ENCODE measurements around the gene SIM2. TPM values are rescaled to one million over a fixed set of nuclear protein-coding genes. Genes with fewer than 3 reads are reported as not detected.

SIM2 gene
- total RNA-seq, 1 donor from 2014 or later, result not detected

GRCh38 chr21:36747041-36747814, 48.3 kb downstream of the SIM2 start:
- Histone ChIP-seq H3K4me1 (peaks cover 19% of the 10 kb centered on the region), H3K27me3 (ENCODE audit: low read depth) (peaks cover 26% of the 10 kb centered on the region), H3K36me3 (no peaks in the 10 kb centered on the region), H3K27ac (replicated peaks) (no peak overlapping the region), H3K9me3 (replicated peaks) (no peaks in the 10 kb centered on the region), H3K4me3 (peak overlapping the region; percentile 66)
- intact Hi-C loops (cut with micrococcal nuclease), result loop anchor here (10.0 kb wide), 2 partner anchors 108 to 168 kb away; no protein-coding TSS in a partner anchor
- TF ChIP-seq CTCF (IDR thresholded peaks at IDR 0.05; ENCODE audit: borderline replicate concordance), result no peak
- DNase-seq, result peak; percentile 23

GRCh38 chr21:36747815-36748383, 49.0 kb downstream of the SIM2 start:
- intact Hi-C loops (cut with micrococcal nuclease), result loop anchor here (10.0 kb wide), 2 partner anchors 107 to 167 kb away; no protein-coding TSS in a partner anchor
- Histone ChIP-seq H3K27ac (replicated peaks) (peak overlapping the region; percentile 36), H3K36me3 (no peaks in the 10 kb centered on the region), H3K27me3 (ENCODE audit: low read depth) (peaks cover 26% of the 10 kb centered on the region), H3K4me3 (peak overlapping the region; percentile 72), H3K4me1 (peaks cover 19% of the 10 kb centered on the region), H3K9me3 (replicated peaks) (no peaks in the 10 kb centered on the region)
- TF ChIP-seq CTCF (IDR thresholded peaks at IDR 0.05; ENCODE audit: borderline replicate concordance), result peak; percentile 23
- peak; percentile 62 for DNase-seq

GRCh38 chr21:36749935-36750575, 51.1 kb downstream of the SIM2 start:
- Histone ChIP-seq H3K27me3 (ENCODE audit: low read depth) (peaks cover 26% of the 10 kb centered on the region), H3K4me3 (no peak overlapping the region), H3K27ac (replicated peaks) (no peak overlapping the region), H3K36me3 (no peaks in the 10 kb centered on the region), H3K4me1 (peaks cover 17% of the 10 kb centered on the region), H3K9me3 (replicated peaks) (no peaks in the 10 kb centered on the region)
- intact Hi-C loops (cut with micrococcal nuclease), result loop anchor here (10.0 kb wide), 2 partner anchors 105 to 165 kb away; no protein-coding TSS in a partner anchor
- no peak for DNase-seq
- no peak for TF ChIP-seq CTCF (IDR thresholded peaks at IDR 0.05; ENCODE audit: borderline replicate concordance)

- Histone ChIP-seq H3K27ac (replicated peaks) (no peak overlapping the region), H3K27me3 (ENCODE audit: low read depth) (peaks cover 25% of the 10 kb centered on the region), H3K4me3 (no peak overlapping the region), H3K36me3 (no peaks in the 10 kb centered on the region), H3K9me3 (replicated peaks) (no peaks in the 10 kb centered on the region), H3K4me1 (peaks cover 15% of the 10 kb centered on the region)
- intact Hi-C loops (cut with micrococcal nuclease), result no loop called here
- no peak for DNase-seq
- no peak for TF ChIP-seq CTCF (IDR thresholded peaks at IDR 0.05; ENCODE audit: borderline replicate concordance)
Observed at GRCh38 chr21:36750576-36750959, 51.7 kb downstream of the SIM2 start.

- Histone ChIP-seq H3K27me3 (ENCODE audit: low read depth) (peaks cover 17% of the 10 kb centered on the region), H3K9me3 (replicated peaks) (no peaks in the 10 kb centered on the region), H3K4me1 (peaks cover 15% of the 10 kb centered on the region), H3K27ac (replicated peaks) (peak overlapping the region; percentile 41), H3K36me3 (no peaks in the 10 kb centered on the region), H3K4me3 (peak overlapping the region; percentile 25)
- no peak for DNase-seq
- intact Hi-C loops (cut with micrococcal nuclease), result no loop called here
- TF ChIP-seq CTCF (IDR thresholded peaks at IDR 0.05; ENCODE audit: borderline replicate concordance), result no peak
Observed at GRCh38 chr21:36751383-36751782, 52.5 kb downstream of the SIM2 start.

Measured in left ventricle myocardium inferior (tissue), 1 donor.